Endothelial cell of umbilical vein (primary cell): ENCODE results near the gene CLEC16A. TPM values are rescaled to one million over a fixed set of nuclear protein-coding genes. Genes with fewer than 3 reads are reported as not detected.

Experiments
- BruUV-seq: library from RNA; stranded (reverse); fragments of 400-500 nt; replicated peaks from 2 replicates; lab custom pipeline; 2021; lab: Mats Ljungman, UMichigan
- CTCF ChIA-PET: fragments of 300-600, 350-600 bp; sonication (Branson Sonifier 250); formaldehyde crosslinking; loops from one replicate; lab custom pipeline; 2021; ENCODE audit warnings: antibody characterized with exemption, inconsistent platforms; lab: Charles Lee
- POLR2A ChIA-PET: fragments of 300-600, 350-600 bp; sonication (Branson Sonifier 250); formaldehyde crosslinking; loops from one replicate; lab custom pipeline; 2021; ENCODE audit warnings: antibody characterized with exemption, inconsistent platforms; lab: Charles Lee
- DNase-seq: peaks from one replicate; pipeline ENCODE4 v3.0.0-alpha.2; 2011; ENCODE audit warnings: low read depth, low spot score
- FAIRE-seq: peaks from 2 replicates; lab custom pipeline; 2011; peaks lifted over from hg19 to GRCh38; lab: Jason Lieb, UNC
- H2AFZ ChIP-seq: 2 replicates; pipeline ENCODE4 v1.6.0; 2012; ENCODE audit warnings: low read depth, low read length, control low read depth, inconsistent platforms
- H3K27ac ChIP-seq: 2 replicates; pipeline ENCODE4 v1.5.1; 2011; ENCODE audit warnings: low read depth, mild to moderate bottlenecking, control low read depth, low read length, moderate library complexity; ENCODE audit not compliant: insufficient read depth
- H3K27me3 ChIP-seq, 2 experiments: 2 replicates each; pipeline versions ENCODE4 v1.6.0 to v1.6.1; 2011; ENCODE audit warnings: low read length in 2 of 2, mixed read lengths in 1 of 2; ENCODE audit not compliant: control insufficient read depth in 2 of 2, insufficient read depth in 2 of 2
- H3K36me3 ChIP-seq, 2 experiments: 2 replicates in 1 of 2; 3 replicates in 1 of 2; pipeline ENCODE4 v1.5.1; 2011; ENCODE audit warnings: low read length in 2 of 2, mild to moderate bottlenecking in 1 of 2, moderate library complexity in 1 of 2; ENCODE audit not compliant: control insufficient read depth in 2 of 2, insufficient read depth in 2 of 2; ENCODE audit errors: extremely low read depth in 1 of 2
- H3K4me1 ChIP-seq: 3 replicates; pipeline ENCODE4 v1.5.1; 2011; ENCODE audit warnings: mild to moderate bottlenecking, low read length; ENCODE audit not compliant: control insufficient read depth, insufficient read depth; ENCODE audit errors: extremely low read depth
- H3K4me2 ChIP-seq: 2 replicates; pipeline ENCODE4 v1.6.1; 2011; ENCODE audit warnings: low read length, control low read depth, mixed read lengths; ENCODE audit not compliant: insufficient read depth
- H3K4me3 ChIP-seq, 3 experiments: fragments of 200-600 bp in 1 of 3; sonication (generic), shearing (Covaris generic) in 1 of 3; replicated peaks in 1 of 3; 2 replicates each; pipeline ENCODE4 v1.5.1; 2011 to 2016; ENCODE audit warnings: control low read depth in 3 of 3, low read length in 3 of 3, mild to moderate bottlenecking in 2 of 3, inconsistent platforms in 1 of 3, low read depth in 1 of 3, moderate library complexity in 1 of 3; ENCODE audit not compliant: insufficient read depth in 1 of 3
- H3K79me2 ChIP-seq: 2 replicates; pipeline ENCODE4 v1.6.0; 2012; ENCODE audit warnings: low read length, inconsistent platforms; ENCODE audit not compliant: control insufficient read depth, insufficient read depth
- H3K9ac ChIP-seq: replicated peaks from 2 replicates; pipeline ENCODE3; 2011; ENCODE audit warnings: low read length, control low read depth; ENCODE audit not compliant: insufficient read depth; ENCODE audit errors: extremely low read depth
- H3K9me1 ChIP-seq: replicated peaks from 3 replicates; pipeline ENCODE4 v1.6.0; 2011; ENCODE audit warnings: mild to moderate bottlenecking, low read length; ENCODE audit not compliant: control insufficient read depth, insufficient read depth; ENCODE audit errors: extremely low read depth
- H3K9me3 ChIP-seq: replicated peaks from 2 replicates; pipeline ENCODE4 v1.5.1; 2012; ENCODE audit warnings: low read length, inconsistent platforms; ENCODE audit not compliant: control insufficient read depth, insufficient read depth
- H4K20me1 ChIP-seq: replicated peaks from 2 replicates; pipeline ENCODE3; 2011; ENCODE audit warnings: mild to moderate bottlenecking, low read length; ENCODE audit not compliant: control insufficient read depth, insufficient read depth; ENCODE audit errors: extremely low read depth
- CTCF ChIP-seq, 2 donors: IDR thresholded peaks; 1 replicate in 1 of 2; 2 replicates in 1 of 2; pipeline ENCODE4 v1.5.1; 2011; ENCODE audit warnings: low read length in 2 of 2, mild to moderate bottlenecking in 2 of 2, moderate library complexity in 2 of 2, control low read depth in 1 of 2, inconsistent platforms in 1 of 2, low read depth in 1 of 2; ENCODE audit not compliant: insufficient read depth in 1 of 2; ENCODE audit errors: extremely low read depth in 1 of 2
- EZH2 ChIP-seq: IDR thresholded peaks from 2 replicates; pipeline ENCODE4 v1.6.1; 2012; ENCODE audit warnings: borderline replicate concordance, low read depth, mild to moderate bottlenecking, moderate library complexity, low read length, inconsistent platforms; ENCODE audit not compliant: severe bottlenecking
- FOS ChIP-seq: IDR thresholded peaks from 2 replicates; pipeline ENCODE4 v1.6.1; 2011; ENCODE audit warnings: mild to moderate bottlenecking, low read length, moderate library complexity, borderline replicate concordance; ENCODE audit not compliant: insufficient read depth
- GATA2 ChIP-seq: IDR thresholded peaks from 2 replicates; pipeline ENCODE4 v1.7.0; 2011; ENCODE audit warnings: low read depth, mild to moderate bottlenecking, moderate library complexity, mixed read lengths, low read length; ENCODE audit not compliant: insufficient read length, insufficient read depth
- JUN ChIP-seq: IDR thresholded peaks from 2 replicates; pipeline ENCODE4 v1.6.1; 2011; ENCODE audit warnings: borderline replicate concordance, low read depth; ENCODE audit not compliant: insufficient read length, insufficient read depth
- MAX ChIP-seq: IDR thresholded peaks from 2 replicates; pipeline ENCODE4 v1.6.1; 2011; ENCODE audit not compliant: insufficient read depth, insufficient read length
- MYC ChIP-seq: IDR thresholded peaks from one replicate; pipeline ENCODE4 v1.6.1; 2011; ENCODE audit warnings: mild to moderate bottlenecking, low read depth, low read length
- POLR2A ChIP-seq: IDR thresholded peaks from 2 replicates; pipeline ENCODE4 v1.6.1; 2012; ENCODE audit warnings: low read depth, mild to moderate bottlenecking, control low read depth, low read length
- POLR2AphosphoS5 ChIP-seq: IDR thresholded peaks from 2 replicates; pipeline ENCODE4 v1.6.1; 2012; ENCODE audit warnings: low read depth, mild to moderate bottlenecking, control low read depth, low read length, moderate library complexity; ENCODE audit not compliant: insufficient read depth
- dilution Hi-C: fragments of 300-500 bp; cut with MboI; formaldehyde crosslinking; loops from one replicate; pipeline ENCODE4 v1.15.0; 2019; ENCODE audit warnings: low sequenced_read_pairs; ENCODE audit not compliant: extremely low pct_ligation_motif_present
- intact Hi-C: fragments of 100-400 bp; cut with micrococcal nuclease; formaldehyde crosslinking; loops from one replicate; pipeline ENCODE4 v1.10.0; 2022
- polyA plus RNA-seq, 4 experiments: library from polyadenylated mRNA; depleted of rRNA in 3 of 4; stranded (reverse) in 3 of 4; unstranded in 1 of 4; fragments of >200 nt; gene quantifications; 2 replicates each; pipeline versions ENCODE4 v1.2.1 to v1.2.3, GENCODE V29; 2011 to 2012; ENCODE audit warnings: missing spikeins in 1 of 4
- total RNA-seq: library from RNA; stranded (reverse); gene quantifications from 2 replicates; pipeline ENCODE4 v1.2.3, GENCODE V29; 2021

Gene CLEC16A
- total and polyA plus RNA-seq, 2 donors (not counting 3 experiments of a cell fraction or from before 2014, with no cell fraction given): 11.4 to 23.3 TPM

GRCh38 chr16:11140466-11140865 lies 196.1 kb downstream of the CLEC16A start:
- dilution Hi-C loops: no loop called here
- CTCF ChIA-PET: interaction anchor here (0.8 to 1.0 kb wide), 2 partner anchors 169 to 176 kb away, joined by 3 read pairs; no protein-coding TSS in a partner anchor
- Histone ChIP-seq H3K27ac (peak overlapping the region; percentile 33), H3K4me3 (no peak overlapping the region), H3K9me3 (no peaks in the 10 kb centered on the region), H3K36me3 (no peaks in the 10 kb centered on the region), H3K4me2 (peak overlapping the region; percentile 10), H3K9me1 (no peaks in the 10 kb centered on the region), H3K4me1 (peaks cover 36% of the 10 kb centered on the region), H4K20me1 (no peaks in the 10 kb centered on the region), H3K9ac (no peak overlapping the region), H3K79me2 (no peaks in the 10 kb centered on the region), H3K27me3 (no peaks in the 10 kb centered on the region), H2AFZ (no peak overlapping the region)
- TF ChIP-seq MYC (no peak), JUN (no peak), FOS (no peak), GATA2 (no peak), CTCF (IDR thresholded peaks at IDR 0.05; ENCODE audit: extremely low read depth in 1 of 2, insufficient read depth in 1 of 2, low read depth in 1 of 2, low read length in 2 of 2) (no peak)
- POLR2A ChIA-PET: interaction anchor here (0.6 kb wide), 1 partner anchor 19 kb away, joined by 10 read pairs; no protein-coding TSS in a partner anchor
- DNase-seq: no peak
- intact Hi-C loops: no loop called here
- no TSS peak for BruUV-seq
- FAIRE-seq: no peak

DNA sequence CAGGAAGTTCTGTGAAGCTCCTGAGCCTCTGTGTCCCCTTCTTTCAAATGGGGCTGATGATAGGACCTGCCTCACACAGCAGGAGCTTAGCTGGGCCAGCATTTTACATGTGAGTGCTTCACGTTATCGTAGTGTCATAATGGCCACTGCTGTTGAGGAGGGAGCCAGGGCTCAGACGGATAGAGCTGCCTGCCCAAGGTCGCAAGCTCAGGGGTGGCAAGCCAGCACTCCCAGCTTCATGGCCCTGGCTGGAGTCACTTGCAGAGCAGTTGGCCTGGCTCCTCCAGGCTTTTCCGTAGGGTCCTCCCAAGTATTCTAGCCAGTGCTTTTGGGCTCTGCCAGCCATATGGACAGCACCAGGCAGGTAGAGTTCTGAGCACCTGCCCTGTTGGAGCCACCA lies 196.5 kb downstream of the CLEC16A start:
- H3K27me3 ChIP-seq: no peaks in the 10 kb centered on the region
- no peaks in the 10 kb centered on the region for H3K79me2 ChIP-seq
- H3K36me3 ChIP-seq: no peaks in the 10 kb centered on the region
- H3K9me3 ChIP-seq: no peaks in the 10 kb centered on the region
- intact Hi-C loops (no loop called here), dilution Hi-C loops (no loop called here)
- no peak overlapping the region for H3K4me3 ChIP-seq
- H4K20me1 ChIP-seq: no peaks in the 10 kb centered on the region
- no peak for DNase-seq
- no peak overlapping the region for H3K27ac ChIP-seq
- H3K4me1 ChIP-seq: peaks cover 36% of the 10 kb centered on the region
- no peak overlapping the region for H3K9ac ChIP-seq
- no peaks in the 10 kb centered on the region for H3K9me1 ChIP-seq
- TF ChIP-seq POLR2AphosphoS5 (no peak), GATA2 (no peak), MAX (no peak), FOS (no peak), EZH2 (no peak), POLR2A (no peak), CTCF (IDR thresholded peaks at IDR 0.05; ENCODE audit: extremely low read depth in 1 of 2, insufficient read depth in 1 of 2, low read depth in 1 of 2, low read length in 2 of 2) (no peak), JUN (no peak), MYC (no peak)
- H3K4me2 ChIP-seq: peak overlapping the region; percentile 10
- BruUV-seq: no TSS peak
- CTCF ChIA-PET: interaction anchor here (0.5 to 1.0 kb wide), 2 partner anchors 87 to 170 kb away, joined by 3 read pairs; no protein-coding TSS in a partner anchor
- no peak overlapping the region for H2AFZ ChIP-seq
- FAIRE-seq: no peak
- POLR2A ChIA-PET: no interaction called here
